CD4-positive, alpha-beta T cell (primary cell): ENCODE results near the gene ANKRD13A. TPM values are rescaled to one million over a fixed set of nuclear protein-coding genes. Genes with fewer than 3 reads are reported as not detected.

Experiments
- ATAC-seq: fragments of 200-7000 bp; cut with Tn5 transposase; one replicate; pipeline ENCODE4 v1.10.0; 2022; ENCODE audit warnings: mild to moderate bottlenecking; ENCODE audit not compliant: poor library complexity
- CTCF ChIA-PET: fragments of 350-600 bp; sonication (Branson Sonifier 250); formaldehyde crosslinking; loops from one replicate; lab custom pipeline; 2021; ENCODE audit warnings: antibody characterized with exemption, inconsistent platforms; lab: Charles Lee
- POLR2A ChIA-PET: fragments of 350-600 bp; sonication (Branson Sonifier 250); formaldehyde crosslinking; loops from one replicate; lab custom pipeline; 2021; ENCODE audit warnings: antibody characterized with exemption, inconsistent platforms; lab: Charles Lee
- DNase-seq, 14 experiments: peaks; one replicate each; pipeline ENCODE4 v3.0.0-alpha.2; 2013 to 2020; ENCODE audit warnings: mixed read lengths in 2 of 14
- H3K27ac ChIP-seq, 2 donors: one replicate each; pipeline versions ENCODE4 v1.5.1 to v1.7.0; 2013; ENCODE audit warnings: low read length in 2 of 2, low read depth in 1 of 2, mild to moderate bottlenecking in 1 of 2
- H3K27me3 ChIP-seq, 2 experiments: 1 replicate in 1 of 2; 2 replicates in 1 of 2; pipeline versions ENCODE4 v1.6.1 to v1.7.0; 2013; ENCODE audit warnings: low read length in 2 of 2, control low read depth in 1 of 2, mild to moderate bottlenecking in 1 of 2, moderate library complexity in 1 of 2; ENCODE audit not compliant: insufficient read depth in 2 of 2, control insufficient read depth in 1 of 2
- H3K36me3 ChIP-seq: one replicate; pipeline ENCODE4 v1.6.1; 2013; ENCODE audit warnings: low read length, control low read depth; ENCODE audit not compliant: insufficient read depth
- H3K4me1 ChIP-seq: one replicate; pipeline ENCODE4 v1.6.1; 2013; ENCODE audit warnings: low read length, control low read depth; ENCODE audit not compliant: insufficient read depth
- H3K4me3 ChIP-seq: one replicate; pipeline ENCODE4 v1.5.1; 2013; ENCODE audit warnings: mild to moderate bottlenecking, low read length, moderate library complexity
- H3K9me3 ChIP-seq, 2 experiments: 1 replicate in 1 of 2; 2 replicates in 1 of 2; pipeline versions ENCODE4 v1.6.1 to v1.7.0; 2013; ENCODE audit warnings: low read length in 2 of 2, mild to moderate bottlenecking in 2 of 2, control low read depth in 1 of 2, moderate library complexity in 1 of 2; ENCODE audit not compliant: control insufficient read depth in 1 of 2, insufficient read depth in 1 of 2
- H3K27ac Mint-ChIP-seq: one replicate; pipeline ENCODE4 v1.8.0; 2020; ENCODE audit warnings: mixed read lengths
- H3K27me3 Mint-ChIP-seq: one replicate; pipeline ENCODE4 v1.8.0; 2021; ENCODE audit warnings: mixed read lengths
- H3K36me3 Mint-ChIP-seq: one replicate; pipeline ENCODE4 v1.8.0; 2021; ENCODE audit warnings: low read depth, mixed read lengths
- H3K4me1 Mint-ChIP-seq: one replicate; pipeline ENCODE4 v1.8.0; 2021; ENCODE audit warnings: low read depth, mixed read lengths
- H3K4me3 Mint-ChIP-seq: one replicate; pipeline ENCODE4 v1.8.0; 2020; ENCODE audit warnings: mild to moderate bottlenecking, mixed read lengths
- H3K9me3 Mint-ChIP-seq: one replicate; pipeline ENCODE4 v1.8.0; 2020; ENCODE audit warnings: mixed read lengths
- CTCF ChIP-seq: fragments of 200-600 bp; IDR thresholded peaks from one replicate; pipeline ENCODE4 v1.8.0; 2022; ENCODE audit warnings: antibody characterized with exemption, mild to moderate bottlenecking
- intact Hi-C, 2 experiments: fragments of 100-400 bp; cut with DNase I in 1 of 2; cut with micrococcal nuclease in 1 of 2; formaldehyde crosslinking; loops; one replicate each; pipeline versions ENCODE4 v1.15.1 to v1.9.0; 2023 to 2025; cut with DNase I, micrococcal nuclease
- total RNA-seq, 174 experiments: library from RNA in 2 of 174; stranded (reverse) in 2 of 174; gene quantifications; one replicate each; pipeline ENCODE4 v1.2.3 and lab custom pipeline; 2021 to 2026

Gene ANKRD13A
- total RNA-seq, 2 experiments from 2014 or later: 51.6 to 52.3 TPM

DNA sequence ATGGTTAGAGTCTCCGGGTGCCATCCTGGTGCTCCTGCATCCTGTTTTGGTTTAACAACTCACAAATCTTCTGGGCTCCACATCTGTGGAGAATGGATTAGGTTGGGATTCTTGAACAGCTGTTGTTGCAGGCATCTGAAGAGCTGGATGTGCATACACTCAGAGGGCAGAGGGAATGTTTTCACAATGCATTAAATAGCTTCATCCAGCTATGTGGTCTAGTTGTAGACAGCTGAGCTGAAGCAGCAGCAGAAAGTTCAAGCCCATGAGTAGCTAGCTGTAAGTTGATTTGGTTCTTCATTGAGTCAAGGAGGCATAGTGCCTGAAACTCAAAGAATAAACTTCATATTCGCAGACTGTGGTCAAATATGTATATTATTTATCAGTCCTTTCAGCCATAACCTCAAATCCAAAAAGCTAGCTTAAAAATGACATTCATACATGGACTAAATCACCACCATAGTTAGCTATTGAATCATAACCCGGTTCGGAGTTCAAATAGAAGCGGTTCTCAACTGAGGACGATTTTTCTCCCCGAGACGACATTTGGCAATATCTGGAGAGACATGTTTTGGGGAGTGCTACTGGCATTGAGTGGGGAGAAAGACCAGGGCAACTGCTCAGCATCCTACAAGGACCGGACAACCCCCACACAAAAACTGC, 858 bp upstream of the ANKRD13A start:
- Mint-ChIP-seq H3K4me3 (peak overlapping the region; percentile 97), H3K27ac (peak overlapping the region; percentile 94), H3K9me3 (no peaks in the 10 kb centered on the region), H3K4me1 (peaks cover 81% of the 10 kb centered on the region), H3K27me3 (no peaks in the 10 kb centered on the region), H3K36me3 (peaks cover 27% of the 10 kb centered on the region)
- ChIA-PET POLR2A (interaction anchor here (0.8 to 2.2 kb wide), 13 partner anchors 13 to 470 kb away, joined by 3 to 13 read pairs (median 4); partner anchors contain the start of genes ATP2A2, FAM216A, GPN3 and IFT81), CTCF (interaction anchor here (1.1 to 1.3 kb wide), 2 partner anchors 26 to 452 kb away, joined by 3 read pairs; partner anchors contain the start of gene ARPC3)
- ATAC-seq: no peak
- Histone ChIP-seq H3K4me3 (peak overlapping the region; percentile 94), H3K27me3 (no peaks in the 10 kb centered on the region), H3K27ac (peak overlapping the region; percentile 55 to 89), H3K4me1 (peaks cover 58% of the 10 kb centered on the region), H3K9me3 (no peaks in the 10 kb centered on the region), H3K36me3 (peaks cover 8% of the 10 kb centered on the region)
- no peak for DNase-seq
- intact Hi-C loops: loop anchor here in 1 of 2 experiments (2.0 to 10.0 kb wide), 8 partner anchors 50 to 744 kb away; partner anchors contain the start of genes ANAPC7, C12orf76, FAM222A and GLTP
- no peak for TF ChIP-seq CTCF

DNA sequence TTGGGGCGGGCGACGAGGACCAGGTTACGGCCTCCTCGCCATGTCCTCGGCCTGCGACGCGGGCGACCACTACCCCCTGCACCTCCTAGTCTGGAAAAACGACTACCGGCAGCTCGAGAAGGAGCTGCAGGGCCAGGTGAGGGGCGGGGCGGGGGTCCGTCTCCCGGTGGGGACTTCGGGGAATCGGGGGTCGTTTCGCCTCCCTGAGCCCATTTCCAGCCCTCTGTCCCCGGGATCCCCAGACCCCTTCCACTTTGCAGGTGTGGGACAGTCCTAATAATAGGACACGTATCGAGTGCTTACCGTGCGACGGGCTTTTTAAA, 380 bp downstream of the ANKRD13A start:
- Mint-ChIP-seq H3K4me3 (peak overlapping the region; percentile 100), H3K27me3 (no peaks in the 10 kb centered on the region), H3K4me1 (peaks cover 76% of the 10 kb centered on the region), H3K9me3 (no peaks in the 10 kb centered on the region), H3K36me3 (peaks cover 25% of the 10 kb centered on the region), H3K27ac (peak overlapping the region; percentile 90)
- DNase-seq (no peak), ATAC-seq (no peak)
- Histone ChIP-seq H3K4me3 (peak overlapping the region; percentile 94), H3K27me3 (no peaks in the 10 kb centered on the region), H3K9me3 (no peaks in the 10 kb centered on the region), H3K36me3 (peaks cover 8% of the 10 kb centered on the region), H3K4me1 (peaks cover 69% of the 10 kb centered on the region), H3K27ac (peak overlapping the region in 1 of 2 donors; percentile 30)
- intact Hi-C loops: loop anchor here in 1 of 2 experiments (2.0 to 10.0 kb wide), 8 partner anchors 49 to 743 kb away; partner anchors contain the start of genes ANAPC7, C12orf76, FAM222A and GLTP
- POLR2A ChIA-PET: interaction anchor here (0.6 to 2.2 kb wide), 9 partner anchors 12 to 1437 kb away, joined by 3 to 13 read pairs (median 4); partner anchors contain the start of genes ATP2A2, ISCU and TCHP
- CTCF ChIA-PET: interaction anchor here (0.6 to 1.3 kb wide), 3 partner anchors 25 to 469 kb away, joined by 3 read pairs; partner anchors contain the start of genes ARPC3 and FAM216A
- TF ChIP-seq CTCF: no peak

- CTCF ChIA-PET: no interaction called here
- TF ChIP-seq CTCF: no peak
- H3K27me3 Mint-ChIP-seq: no peaks in the 10 kb centered on the region
- POLR2A ChIA-PET: interaction anchor here (1.7 to 2.2 kb wide), 3 partner anchors 11 to 99 kb away, joined by 5 to 13 read pairs (median 10); partner anchors contain the start of gene TCHP
- no peaks in the 10 kb centered on the region for H3K27me3 ChIP-seq
- DNase-seq (peak in 5 of 14 experiments; percentile 13 to 55 (median 30)), ATAC-seq (no peak)
- peak overlapping the region; percentile 94 for H3K4me3 ChIP-seq
- no peaks in the 10 kb centered on the region for H3K9me3 ChIP-seq
- peak overlapping the region in 1 of 2 donors; percentile 30 for H3K27ac ChIP-seq
- H3K9me3 Mint-ChIP-seq: no peaks in the 10 kb centered on the region
- H3K36me3 ChIP-seq: peaks cover 8% of the 10 kb centered on the region
- intact Hi-C loops: loop anchor here in 1 of 2 experiments (2.0 to 10.0 kb wide), 8 partner anchors 49 to 742 kb away; partner anchors contain the start of genes ANAPC7, C12orf76, FAM222A and GLTP
- H3K4me3 Mint-ChIP-seq: peak overlapping the region; percentile 100
- H3K36me3 Mint-ChIP-seq: peaks cover 21% of the 10 kb centered on the region
- peak overlapping the region; percentile 90 for H3K27ac Mint-ChIP-seq
- peaks cover 71% of the 10 kb centered on the region for H3K4me1 ChIP-seq
- H3K4me1 Mint-ChIP-seq: peaks cover 76% of the 10 kb centered on the region
Measured at GRCh38 chr12:109999983-110000505, 814 bp downstream of the ANKRD13A start.
